ENCODE measurements around the gene ZKSCAN1.

- TF ChIP-seq CTCF (IDR thresholded peaks at IDR 0.05) (peak in 1 of 4 experiments; percentile 33), POLR2A (IDR thresholded peaks at IDR 0.05) (peak; percentile 73 to 85), POLR2AphosphoS5 (IDR thresholded peaks at IDR 0.05) (peak; percentile 89)
Observed at GRCh38 chr7:100088621-100089457, 73.4 kb downstream of the ZKSCAN1 start, which contains the start of gene COPS6.

All from gastroesophageal sphincter (tissue), 3 donors.